ENCODE measurements around the gene CNP. TPM values are rescaled to one million over a fixed set of nuclear protein-coding genes. Genes with fewer than 3 reads are reported as not detected.

CNP gene
- total and polyA plus RNA-seq, 2 of the 8 experiments (the other 6 are each of a cell fraction or from before 2014, with no cell fraction given), result 21.9 to 60.6 TPM

- no peak within 1 kb of the TSS for H3K14ac ChIP-seq (ENCODE audit: insufficient read length)
- H2BK120ac ChIP-seq (replicated peaks; ENCODE audit: low read depth, low read length), result no peak within 1 kb of the TSS
- H3K56ac ChIP-seq (replicated peaks; ENCODE audit: insufficient read length, low read depth, low read length), result peak within 1 kb of the TSS; percentile 61
- H3K18ac ChIP-seq (ENCODE audit: extremely low read depth, low read length), result no peak within 1 kb of the TSS
- no peaks in the 10 kb centered on the region for H4K20me1 ChIP-seq (replicated peaks in 1 of 2; ENCODE audit: control insufficient read depth in 1 of 2, insufficient read depth in 2 of 2, low read length in 2 of 2)
- H3K4me3 ChIP-seq (ENCODE audit: extremely low read depth in 1 of 4, insufficient read depth in 2 of 4, low read depth in 3 of 4, low read length in 4 of 4), result peak within 1 kb of the TSS; percentile 84 to 99 (median 89)
- no peaks in the 10 kb centered on the region for H3K27me3 ChIP-seq (replicated peaks in 1 of 4; ENCODE audit: control insufficient read depth in 3 of 4, extremely low read depth in 1 of 4, insufficient read depth in 3 of 4, low read length in 3 of 4)
- peak within 1 kb of the TSS; percentile 61 to 68 (median 66) for H3K9ac ChIP-seq (replicated peaks in 1 of 4; ENCODE audit: extremely low read depth in 1 of 4, low read depth in 3 of 4, low read length in 3 of 4)
- peak within 1 kb of the TSS; percentile 65 to 77 for H3K4me2 ChIP-seq (ENCODE audit: insufficient read depth in 1 of 2, low read depth in 2 of 2, low read length in 2 of 2)
- H3K27ac ChIP-seq (ENCODE audit: low read depth, low read length), result no peak within 1 kb of the TSS
- FAIRE-seq (no peak), DNase-seq (ENCODE audit: low read depth in 1 of 2, low spot score in 2 of 2) (peak; percentile 72 to 94)
- H3K9me3 ChIP-seq (ENCODE audit: insufficient read depth in 2 of 2, low read depth in 1 of 2, low read length in 1 of 2), result no peaks in the 10 kb centered on the region
- peaks cover 0 to 5% (median 1%) of the 10 kb centered on the region in 4 experiments; a peak in 3 of 7 replicates for H3K4me1 ChIP-seq (replicated peaks in 1 of 4; ENCODE audit: control insufficient read depth in 3 of 4, insufficient read depth in 4 of 4, low read length in 3 of 4)
- H2BK12ac ChIP-seq (ENCODE audit: low read depth, low read length), result 0 out of 2 replicates have a peak within 1 kb of the TSS, but pooled peaks have one; percentile 10
- H3K79me2 ChIP-seq (ENCODE audit: control insufficient read depth in 1 of 2, insufficient read depth in 2 of 2, low read length in 2 of 2), result peaks cover 24 to 37% of the 10 kb centered on the region in 2 experiments
- peak within 1 kb of the TSS; percentile 82; the same call in 1 of the 2 replicates for H2AFZ ChIP-seq (ENCODE audit: low read length)
- no peak within 1 kb of the TSS for H2BK20ac ChIP-seq (ENCODE audit: low read length)
- POLR2A ChIA-PET (ENCODE audit: partially characterized antibody), result interaction anchor here (0.5 to 6.2 kb wide), 22 partner anchors 8 to 155 kb away, joined by 3 to 67 read pairs (median 3); partner anchors contain the start of genes ACLY, CNP and HSPB9
- WGBS, 2 experiments (ENCODE audit: extremely low coverage in 1 of 2, insufficient coverage in 1 of 2, insufficient read length in 1 of 2, insufficient replicate concordance in 2 of 2, low coverage in 1 of 2, low lambda C conversion rate in 2 of 2, missing lambda C conversion rate in 1 of 2), result 16% methylated on average over 31 of the region's 49 CpGs; no CpG with 5 or more reads in 1 of the 2 experiments
- peaks cover 19% of the 10 kb centered on the region for H3K23me2 ChIP-seq (ENCODE audit: low read depth, low read length)
- peak within 1 kb of the TSS; percentile 48 for H4K5ac ChIP-seq (ENCODE audit: insufficient read length, low read depth, low read length)
- no peaks in the 10 kb centered on the region for H3K79me1 ChIP-seq (ENCODE audit: low read depth, low read length)
- CTCF ChIA-PET (ENCODE audit: partially characterized antibody), result interaction anchor here (0.6 to 38.8 kb wide), 24 partner anchors 8 to 294 kb away, joined by 3 to 1084 read pairs (median 4); partner anchors contain the start of genes DHX58, HSPB9, KAT2A and ZNF385C
- peak within 1 kb of the TSS; percentile 22 for H3K4ac ChIP-seq (replicated peaks; ENCODE audit: insufficient read length, low read depth, low read length)
- H2BK15ac ChIP-seq (ENCODE audit: low read length), result no peak within 1 kb of the TSS
- peak within 1 kb of the TSS; percentile 87 for H4K8ac ChIP-seq (ENCODE audit: extremely low read depth, insufficient read depth, low read length)
- H2AK5ac ChIP-seq (ENCODE audit: low read depth, low read length), result no peak within 1 kb of the TSS
- H4K91ac ChIP-seq (replicated peaks; ENCODE audit: insufficient read length, low read length), result peak within 1 kb of the TSS; percentile 62
- no peak within 1 kb of the TSS for H3K23ac ChIP-seq (ENCODE audit: insufficient read length)
- H2BK5ac ChIP-seq (ENCODE audit: low read depth, low read length), result no peak within 1 kb of the TSS
- H3K36me3 ChIP-seq (ENCODE audit: control insufficient read depth in 2 of 4, insufficient read depth in 4 of 4, low read length in 3 of 4), result peaks cover 13 to 29% (median 15%) of the 10 kb centered on the region in 4 experiments; a peak in 6 of 8 replicates
- peak; percentile 40; the same call in 1 of the 2 replicates for TF ChIP-seq KDM1A (IDR thresholded peaks at IDR 0.05; ENCODE audit: borderline replicate concordance, low read length)
- no peak for TF ChIP-seq NRF1 (IDR thresholded peaks at IDR 0.05; ENCODE audit: low read depth, low read length)
- TF ChIP-seq KDM5A (IDR thresholded peaks at IDR 0.05; ENCODE audit: low read length), result no peak
- TF ChIP-seq ATF2 (IDR thresholded peaks at IDR 0.05; ENCODE audit: low read length), result no peak
- TF ChIP-seq PHF8 (conservative IDR thresholded peaks at IDR 0.05; ENCODE audit: low read depth, low read length), result peak; percentile 79
- TF ChIP-seq ATF3 (IDR thresholded peaks at IDR 0.05; ENCODE audit: insufficient read depth, low read depth, low read length), result no peak
- no peak; a peak in 1 of 4 replicates for TF ChIP-seq HDAC2 (IDR thresholded peaks at IDR 0.05; ENCODE audit: borderline replicate concordance in 1 of 2, low read depth in 2 of 2, low read length in 2 of 2)
These were observed 53.2 kb downstream of the CNP start, which contains the start of gene NKIRAS2 for GRCh38 chr17:42019509-42020404. Gene NKIRAS2, plus strand, starts transcription at chr17:42020090. Its CDS starts 1,488 bp downstream, at chr17:42021578.

Measured in H1 (cell line).